ENCODE measurements around the gene SLC12A6. TPM values are rescaled to one million over a fixed set of nuclear protein-coding genes. Genes with fewer than 3 reads are reported as not detected.
"Not testable (repeated sequence)": the region's sequence is repeated elsewhere in the genome, so short reads cannot be mapped to it uniquely, and the experiment has no call there.

Gene SLC12A6
- total and polyA plus RNA-seq, 2 of the 13 experiments (the other 11 are each of a cell fraction or from before 2014, with no cell fraction given) = 15.2 to 30.1 TPM

- no peaks in the 10 kb centered on the region for H4K20me1 ChIP-seq (ENCODE audit: insufficient read depth, low read length)
- no peak overlapping the region for H3K4me3 ChIP-seq (replicated peaks in 1 of 3; ENCODE audit: insufficient read depth in 1 of 3, low read depth in 2 of 3, low read length in 3 of 3)
- no peak overlapping the region for H3K27ac ChIP-seq (ENCODE audit: extremely low read length, insufficient read depth, low read length)
- no peak for TF ChIP-seq SALL2 (CRISPR knock-in tag; IDR thresholded peaks at IDR 0.05)
- H3K9ac ChIP-seq (ENCODE audit: insufficient read depth, low read depth, low read length) = no peak overlapping the region
- H2AFZ ChIP-seq (ENCODE audit: low read length) = no peak overlapping the region
- intact Hi-C loops (cut with micrococcal nuclease; ENCODE audit: unreplicated experiment) = no loop called here
- no peak for ATAC-seq
- in situ Hi-C loops (cut with HindIII; ENCODE audit: extremely low pct_ligation_motif_present, low pct_unique_long_range_greater_than_20kb) = no loop called here
- no peak overlapping the region for H3K4me2 ChIP-seq (ENCODE audit: low read depth, low read length)
- CTCF ChIA-PET (ENCODE audit: low intra/inter-chr PET ratio, low total read pairs) = no interaction called here
- H3K9me3 ChIP-seq (ENCODE audit: low read length) = no peaks in the 10 kb centered on the region
- no peak for DNase-seq (ENCODE audit: low spot score)
- POLR2A ChIA-PET = interaction anchor here (0.8 kb wide), 1 partner anchor 102 kb away, joined by 3 read pairs; the partner anchor contains the start of genes EMC7 and PGBD4
- peaks cover 10% of the 10 kb centered on the region for H3K4me1 ChIP-seq (ENCODE audit: insufficient read depth, low read length)
- no peak for FAIRE-seq
- no peaks in the 10 kb centered on the region; a peak in 1 of 5 replicates for H3K36me3 ChIP-seq (replicated peaks in 1 of 2; ENCODE audit: control insufficient read depth in 1 of 2, insufficient read depth in 2 of 2, low read length in 2 of 2)
- peaks cover 39% of the 10 kb centered on the region for H3K79me2 ChIP-seq (ENCODE audit: insufficient read depth, low read length)
- no TSS peak for BruUV-seq (replicated peaks)
- no peaks in the 10 kb centered on the region for H3K27me3 ChIP-seq (ENCODE audit: control insufficient read depth in 1 of 2, insufficient read depth in 2 of 2, low read length in 2 of 2)
- WGBS (ENCODE audit: low lambda C conversion rate) = 98% methylated on average over 1 of the region's 1 CpG
Measured at GRCh38 chr15:34203305-34203704, 134.3 kb downstream of the SLC12A6 start.

GRCh38 chr15:34193272-34193671, 144.3 kb downstream of the SLC12A6 start:
- H3K4me2 ChIP-seq (ENCODE audit: low read depth, low read length); in situ Hi-C loops (cut with HindIII; ENCODE audit: extremely low pct_ligation_motif_present, low pct_unique_long_range_greater_than_20kb); H4K20me1 ChIP-seq (ENCODE audit: insufficient read depth, low read length); DNase-seq (ENCODE audit: low spot score); H3K27ac ChIP-seq (ENCODE audit: extremely low read length, insufficient read depth, low read length); H2AFZ ChIP-seq (ENCODE audit: low read length); POLR2A ChIA-PET; intact Hi-C loops (cut with micrococcal nuclease; ENCODE audit: unreplicated experiment); H3K9me3 ChIP-seq (ENCODE audit: low read length); H3K27me3 ChIP-seq (ENCODE audit: control insufficient read depth in 1 of 2, insufficient read depth in 2 of 2, low read length in 2 of 2); H3K4me3 ChIP-seq (replicated peaks in 1 of 3; ENCODE audit: insufficient read depth in 1 of 3, low read depth in 2 of 3, low read length in 3 of 3); H3K4me1 ChIP-seq (ENCODE audit: insufficient read depth, low read length); BruUV-seq (replicated peaks); FAIRE-seq; ATAC-seq; H3K9ac ChIP-seq (ENCODE audit: insufficient read depth, low read depth, low read length); H3K36me3 ChIP-seq (replicated peaks in 1 of 2; ENCODE audit: control insufficient read depth in 1 of 2, insufficient read depth in 2 of 2, low read length in 2 of 2); CTCF ChIA-PET (ENCODE audit: low intra/inter-chr PET ratio, low total read pairs): not testable (repeated sequence)
- WGBS (ENCODE audit: low lambda C conversion rate) = 79% methylated on average over 7 of the region's 7 CpGs
- peaks cover 31% of the 10 kb centered on the region for H3K79me2 ChIP-seq (ENCODE audit: insufficient read depth, low read length)

- no peak overlapping the region for H3K27ac ChIP-seq (ENCODE audit: extremely low read length, insufficient read depth, low read length)
- no peaks in the 10 kb centered on the region for H3K9me3 ChIP-seq (ENCODE audit: low read length)
- no peaks in the 10 kb centered on the region for H3K27me3 ChIP-seq (ENCODE audit: control insufficient read depth in 1 of 2, insufficient read depth in 2 of 2, low read length in 2 of 2)
- no peak overlapping the region for H3K9ac ChIP-seq (ENCODE audit: insufficient read depth, low read depth, low read length)
- ATAC-seq = no peak
- H3K79me2 ChIP-seq (ENCODE audit: insufficient read depth, low read length) = peaks cover 41% of the 10 kb centered on the region
- no peak overlapping the region for H2AFZ ChIP-seq (ENCODE audit: low read length)
- ChIA-PET CTCF (ENCODE audit: low intra/inter-chr PET ratio, low total read pairs) (no interaction called here), POLR2A (no interaction called here)
- in situ Hi-C loops (cut with HindIII; ENCODE audit: extremely low pct_ligation_motif_present, low pct_unique_long_range_greater_than_20kb) = no loop called here
- no peak for FAIRE-seq
- BruUV-seq (replicated peaks) = no TSS peak
- no peak overlapping the region for H3K4me2 ChIP-seq (ENCODE audit: low read depth, low read length)
- no peaks in the 10 kb centered on the region for H3K4me1 ChIP-seq (ENCODE audit: insufficient read depth, low read length)
- H3K4me3 ChIP-seq (replicated peaks in 1 of 3; ENCODE audit: insufficient read depth in 1 of 3, low read depth in 2 of 3, low read length in 3 of 3) = no peak overlapping the region
- intact Hi-C loops (cut with micrococcal nuclease; ENCODE audit: unreplicated experiment) = no loop called here
- no peaks in the 10 kb centered on the region for H3K36me3 ChIP-seq (replicated peaks in 1 of 2; ENCODE audit: control insufficient read depth in 1 of 2, insufficient read depth in 2 of 2, low read length in 2 of 2)
- no peaks in the 10 kb centered on the region for H4K20me1 ChIP-seq (ENCODE audit: insufficient read depth, low read length)
- no peak for DNase-seq (ENCODE audit: low spot score)
- 97% methylated on average over 5 of the region's 5 CpGs for whole genome bisulfite sequencing (ENCODE audit: low lambda C conversion rate)
- TF ChIP-seq ZKSCAN8 (CRISPR knock-in tag; IDR thresholded peaks at IDR 0.05; ENCODE audit: borderline replicate concordance) (no peak), PITX1 (CRISPR knock-in tag; IDR thresholded peaks at IDR 0.05) (no peak), ZNF597 (CRISPR knock-in tag; IDR thresholded peaks at IDR 0.05) (no peak), DNMT3B (CRISPR knock-in tag; conservative IDR thresholded peaks at IDR 0.05) (no peak), KLF16 (CRISPR knock-in tag; IDR thresholded peaks at IDR 0.05) (no peak), ZZZ3 (CRISPR knock-in tag; IDR thresholded peaks at IDR 0.05; ENCODE audit: borderline replicate concordance) (no peak), ZFP36L2 (CRISPR knock-in tag; IDR thresholded peaks at IDR 0.05) (no peak), ZNF776 (CRISPR knock-in tag; IDR thresholded peaks at IDR 0.05) (no peak), EEA1 (CRISPR knock-in tag; IDR thresholded peaks at IDR 0.05; ENCODE audit: borderline replicate concordance) (no peak), PCBP2 (optimal IDR thresholded peaks at IDR 0.05; ENCODE audit: low read depth, low read length, poor library complexity, severe bottlenecking) (no peak), ZNF781 (CRISPR knock-in tag; IDR thresholded peaks at IDR 0.05; ENCODE audit: borderline replicate concordance, not compliant biosample characterization) (no peak), PHF21A (CRISPR knock-in tag; IDR thresholded peaks at IDR 0.05) (no peak)
Measured at GRCh38 chr15:34188711-34189110, 148.9 kb downstream of the SLC12A6 start.

Data from HepG2 (cell line).